Measurements from ENCODE around the gene CHCHD1. TPM values are rescaled to one million over a fixed set of nuclear protein-coding genes. Genes with fewer than 3 reads are reported as not detected.
"Not testable (repeated sequence)": the region's sequence is repeated elsewhere in the genome, so short reads cannot be mapped to it uniquely, and the experiment has no call there.

Gene CHCHD1
- 13.1 and 21.4 TPM in 2 replicates for total RNA-seq

GRCh38 chr10:73781879-73782748, at the start of gene CHCHD1:
CHCHD1 (plus strand) TSS chr10:73782048; CDS start chr10:73782076, 28 bp downstream.
- DNase-seq (ENCODE audit: low read depth): peak; percentile 71

- no peak for DNase-seq (ENCODE audit: low read depth)
Observed at GRCh38 chr10:73732426-73732825, 49.4 kb upstream of the CHCHD1 start.

GRCh38 chr10:73732931-73733623, 48.8 kb upstream of the CHCHD1 start:
- DNase-seq (ENCODE audit: low read depth): no peak

- no peak for DNase-seq (ENCODE audit: low read depth)
Observed at GRCh38 chr10:73734028-73734720, 47.7 kb upstream of the CHCHD1 start.

- no peak for DNase-seq (ENCODE audit: low read depth)
Observed at GRCh38 chr10:73734796-73735305, 47.0 kb upstream of the CHCHD1 start.

- not testable (repeated sequence) for DNase-seq (ENCODE audit: low read depth)
Observed at GRCh38 chr10:73740501-73741254, 41.2 kb upstream of the CHCHD1 start.

GRCh38 chr10:73742454-73742734, 39.5 kb upstream of the CHCHD1 start:
- DNase-seq (ENCODE audit: low read depth): no peak

GRCh38 chr10:73743327-73743904, 38.4 kb upstream of the CHCHD1 start:
- no peak for DNase-seq (ENCODE audit: low read depth)

GRCh38 chr10:73743905-73744663, 37.8 kb upstream of the CHCHD1 start, which contains the start of gene SEC24C:
SEC24C (plus strand) TSS chr10:73744372; CDS start chr10:73746833, 2,461 bp downstream.
- peak; percentile 88 for DNase-seq (ENCODE audit: low read depth)

GRCh38 chr10:73744664-73744975, 37.2 kb upstream of the CHCHD1 start:
- peak; percentile 43 for DNase-seq (ENCODE audit: low read depth)

- no peak for DNase-seq (ENCODE audit: low read depth)
Observed at GRCh38 chr10:73746721-73747120, 35.1 kb upstream of the CHCHD1 start.

GRCh38 chr10:73750819-73751218, 31.0 kb upstream of the CHCHD1 start:
- DNase-seq (ENCODE audit: low read depth): no peak

- DNase-seq (ENCODE audit: low read depth): no peak
Observed at GRCh38 chr10:73756183-73756582, 25.7 kb upstream of the CHCHD1 start.

GRCh38 chr10:73758704-73759511, 22.9 kb upstream of the CHCHD1 start:
- no peak for DNase-seq (ENCODE audit: low read depth)

GRCh38 chr10:73759512-73760115, 22.2 kb upstream of the CHCHD1 start:
- no peak for DNase-seq (ENCODE audit: low read depth)

- DNase-seq (ENCODE audit: low read depth): no peak
Observed at GRCh38 chr10:73761781-73762180, 20.1 kb upstream of the CHCHD1 start.

GRCh38 chr10:73762915-73763314, 18.9 kb upstream of the CHCHD1 start:
- DNase-seq (ENCODE audit: low read depth): peak; percentile 64

- no peak for DNase-seq (ENCODE audit: low read depth)
Observed at GRCh38 chr10:73763343-73763742, 18.5 kb upstream of the CHCHD1 start.

GRCh38 chr10:73765066-73765465, 16.8 kb upstream of the CHCHD1 start:
- no peak for DNase-seq (ENCODE audit: low read depth)

All from renal cortical epithelial cell (primary cell).